Measurements from ENCODE around the gene UBE2J2. TPM values are rescaled to one million over a fixed set of nuclear protein-coding genes. Genes with fewer than 3 reads are reported as not detected.

Gene UBE2J2
- total and polyA plus RNA-seq, 7 experiments from 2014 or later: 62.3 to 92.2 (median 84.1) TPM

DNA sequence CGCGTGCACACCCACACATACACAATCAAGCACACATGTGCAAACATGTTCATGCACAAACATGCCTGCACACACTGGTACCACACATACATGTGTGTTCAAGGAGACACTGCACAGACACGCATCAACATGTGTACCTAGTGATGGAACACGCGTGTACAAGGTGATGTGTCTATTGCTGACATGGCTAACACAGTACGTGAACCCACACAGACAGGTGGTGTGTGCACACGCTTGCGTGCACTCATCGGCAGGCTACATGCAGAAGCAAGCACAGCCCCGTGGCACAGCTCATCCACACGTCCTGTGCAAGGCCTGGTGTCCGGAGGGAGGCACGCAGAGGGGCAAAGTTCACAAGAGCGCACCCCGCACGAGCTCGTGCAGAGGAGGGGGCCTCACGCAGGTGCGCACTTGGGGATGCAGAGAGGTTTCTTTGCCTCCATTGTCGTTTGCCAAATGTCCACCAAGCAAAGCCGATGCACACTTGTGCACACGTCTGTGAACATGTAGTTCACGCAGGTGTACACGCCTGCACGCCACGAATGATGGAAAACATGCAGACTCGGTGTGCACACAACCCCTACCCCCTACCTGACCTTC, 33.1 kb upstream of the UBE2J2 start:
- no peak for DNase-seq
- H3K4me3 Mint-ChIP-seq: peak overlapping the region; percentile 82 to 94 (median 88)
- CTCF ChIA-PET: no interaction called here
- H3K27ac Mint-ChIP-seq: peak overlapping the region; percentile 40 to 92 (median 83)
- Histone ChIP-seq H3K27me3 (ENCODE audit: control insufficient read depth in 2 of 2, insufficient read depth in 2 of 2, low read length in 2 of 2) (no peaks in the 10 kb centered on the region), H3K27ac (ENCODE audit: low read depth, low read length) (peak overlapping the region; percentile 78), H3K4me3 (ENCODE audit: low read length) (peak overlapping the region; percentile 30), H3K36me3 (ENCODE audit: control insufficient read depth in 2 of 3, insufficient read depth in 3 of 3, low read length in 3 of 3) (peaks cover 0 to 18% (median 0%) of the 10 kb centered on the region in 3 experiments), H3K4me1 (ENCODE audit: control insufficient read depth in 2 of 2, insufficient read depth in 2 of 2, low read length in 2 of 2) (peaks cover 31 to 34% of the 10 kb centered on the region in 2 donors), H3K9me3 (ENCODE audit: control insufficient read depth in 2 of 3, low read length in 3 of 3) (no peaks in the 10 kb centered on the region)
- H3K4me1 Mint-ChIP-seq: peaks cover 11 to 24% (median 17%) of the 10 kb centered on the region in 7 donors
- H3K27me3 Mint-ChIP-seq: no peaks in the 10 kb centered on the region
- peaks cover 0 to 6% (median 0%) of the 10 kb centered on the region in 5 donors for H3K36me3 Mint-ChIP-seq
- POLR2A ChIA-PET: interaction anchor here (0.7 to 1.5 kb wide), 3 partner anchors 19 to 149 kb away, joined by 3 to 4 read pairs (median 3); partner anchors contain the start of gene CCNL2
- H3K9me3 Mint-ChIP-seq: peaks cover 0 to 2% (median 0%) of the 10 kb centered on the region in 11 donors
- ATAC-seq: no peak
- intact Hi-C loops (cut with micrococcal nuclease): loop anchor here (5.0 to 10.0 kb wide), 4 partner anchors 54 to 294 kb away; partner anchors contain the start of genes ISG15 (in 2 of the 2) and ATAD3A (in 1 of the 2)

GRCh38 chr1:1306070-1306660, 32.5 kb upstream of the UBE2J2 start:
- DNase-seq (no peak), ATAC-seq (no peak)
- CTCF ChIA-PET: no interaction called here
- H3K4me3 ChIP-seq (ENCODE audit: low read length): peak overlapping the region; percentile 30
- H3K36me3 ChIP-seq (ENCODE audit: control insufficient read depth in 2 of 3, insufficient read depth in 3 of 3, low read length in 3 of 3): peaks cover 0 to 12% (median 0%) of the 10 kb centered on the region in 3 experiments
- Mint-ChIP-seq H3K9me3 (peaks cover 0 to 2% (median 0%) of the 10 kb centered on the region in 11 donors), H3K27me3 (no peaks in the 10 kb centered on the region), H3K4me1 (peaks cover 11 to 24% (median 17%) of the 10 kb centered on the region in 7 donors), H3K27ac (peak overlapping the region; percentile 37 to 92 (median 83)), H3K36me3 (peaks cover 0 to 6% (median 0%) of the 10 kb centered on the region in 5 donors), H3K4me3 (peak overlapping the region; percentile 82 to 94 (median 88))
- intact Hi-C loops (cut with micrococcal nuclease): loop anchor here (5.0 to 10.0 kb wide), 4 partner anchors 54 to 294 kb away; partner anchors contain the start of genes ISG15 (in 2 of the 2) and ATAD3A (in 1 of the 2)
- POLR2A ChIA-PET: interaction anchor here (1.3 to 1.5 kb wide), 3 partner anchors 48 to 93 kb away, joined by 3 to 5 read pairs (median 4); partner anchors contain the start of gene CCNL2
- H3K27ac ChIP-seq (ENCODE audit: low read depth, low read length): peak overlapping the region; percentile 57
- H3K27me3 ChIP-seq (ENCODE audit: control insufficient read depth in 2 of 2, insufficient read depth in 2 of 2, low read length in 2 of 2): no peaks in the 10 kb centered on the region
- H3K9me3 ChIP-seq (ENCODE audit: control insufficient read depth in 2 of 3, low read length in 3 of 3): no peaks in the 10 kb centered on the region
- peaks cover 31 to 34% of the 10 kb centered on the region in 2 donors for H3K4me1 ChIP-seq (ENCODE audit: control insufficient read depth in 2 of 2, insufficient read depth in 2 of 2, low read length in 2 of 2)

- ATAC-seq: peak; percentile 26
- intact Hi-C loops (cut with micrococcal nuclease): loop anchor here (1.0 to 10.0 kb wide), 5 partner anchors 53 to 293 kb away; partner anchors contain the start of genes ISG15 (in 2 of the 2) and ATAD3A (in 1 of the 2)
Observed at GRCh38 chr1:1305300-1306069, 31.8 kb upstream of the UBE2J2 start.

GRCh38 chr1:1304331-1305299, 31.0 kb upstream of the UBE2J2 start:
- Histone ChIP-seq H3K36me3 (ENCODE audit: control insufficient read depth in 2 of 3, insufficient read depth in 3 of 3, low read length in 3 of 3) (no peaks in the 10 kb centered on the region), H3K27me3 (ENCODE audit: control insufficient read depth in 2 of 2, insufficient read depth in 2 of 2, low read length in 2 of 2) (no peaks in the 10 kb centered on the region), H3K4me3 (ENCODE audit: low read length) (peak overlapping the region; percentile 53), H3K27ac (ENCODE audit: low read depth, low read length) (peak overlapping the region; percentile 57), H3K4me1 (ENCODE audit: control insufficient read depth in 2 of 2, insufficient read depth in 2 of 2, low read length in 2 of 2) (peaks cover 28 to 34% of the 10 kb centered on the region in 2 donors), H3K9me3 (ENCODE audit: control insufficient read depth in 2 of 3, low read length in 3 of 3) (no peaks in the 10 kb centered on the region)
- POLR2A ChIA-PET: interaction anchor here (0.6 to 1.3 kb wide), 8 partner anchors 14 to 202 kb away, joined by 3 to 6 read pairs (median 3); partner anchors contain the start of gene AURKAIP1
- Mint-ChIP-seq H3K36me3 (peaks cover 0 to 4% (median 0%) of the 10 kb centered on the region in 5 donors), H3K4me3 (peak overlapping the region; percentile 42 to 91 (median 85)), H3K9me3 (peaks cover 0 to 2% (median 0%) of the 10 kb centered on the region in 11 donors), H3K4me1 (peaks cover 11 to 24% (median 18%) of the 10 kb centered on the region in 7 donors), H3K27me3 (no peaks in the 10 kb centered on the region), H3K27ac (peak overlapping the region in 7 of 9 donors; percentile 38 to 87 (median 68))
- DNase-seq: no peak
- no peak for ATAC-seq
- CTCF ChIA-PET: interaction anchor here (0.5 to 1.0 kb wide), 6 partner anchors 44 to 202 kb away, joined by 3 to 4 read pairs (median 4); no protein-coding TSS in a partner anchor
- intact Hi-C loops (cut with micrococcal nuclease): loop anchor here (1.0 to 10.0 kb wide), 5 partner anchors 52 to 292 kb away; partner anchors contain the start of genes ISG15 (in 2 of the 2) and ATAD3A (in 1 of the 2)

More at GRCh38 chr1:1305300-1306069, 31.8 kb upstream of the UBE2J2 start:
- ChIA-PET POLR2A (interaction anchor here (0.6 to 1.3 kb wide), 7 partner anchors 15 to 203 kb away, joined by 3 to 6 read pairs (median 3); partner anchors contain the start of gene AURKAIP1), CTCF (interaction anchor here (0.5 to 1.0 kb wide), 7 partner anchors 15 to 203 kb away, joined by 3 to 4 read pairs (median 3); no protein-coding TSS in a partner anchor)
- Mint-ChIP-seq H3K27ac (peak overlapping the region; percentile 37 to 88 (median 83)), H3K36me3 (peaks cover 0 to 4% (median 0%) of the 10 kb centered on the region in 5 donors), H3K4me3 (peak overlapping the region; percentile 82 to 94 (median 88)), H3K9me3 (peaks cover 0 to 2% (median 0%) of the 10 kb centered on the region in 11 donors), H3K4me1 (peaks cover 11 to 24% (median 17%) of the 10 kb centered on the region in 7 donors), H3K27me3 (no peaks in the 10 kb centered on the region)
- no peaks in the 10 kb centered on the region for H3K27me3 ChIP-seq (ENCODE audit: control insufficient read depth in 2 of 2, insufficient read depth in 2 of 2, low read length in 2 of 2)
- H3K4me3 ChIP-seq (ENCODE audit: low read length): peak overlapping the region; percentile 53
- H3K4me1 ChIP-seq (ENCODE audit: control insufficient read depth in 2 of 2, insufficient read depth in 2 of 2, low read length in 2 of 2): peaks cover 31 to 34% of the 10 kb centered on the region in 2 donors
- DNase-seq: peak; percentile 41 to 63 (median 60)
- H3K36me3 ChIP-seq (ENCODE audit: control insufficient read depth in 2 of 3, insufficient read depth in 3 of 3, low read length in 3 of 3): peaks cover 0 to 5% (median 0%) of the 10 kb centered on the region in 3 experiments
- H3K9me3 ChIP-seq (ENCODE audit: control insufficient read depth in 2 of 3, low read length in 3 of 3): no peaks in the 10 kb centered on the region
- peak overlapping the region; percentile 57 for H3K27ac ChIP-seq (ENCODE audit: low read depth, low read length)

GRCh38 chr1:1303736-1304135, 30.1 kb upstream of the UBE2J2 start:
- peaks cover 23 to 29% of the 10 kb centered on the region in 2 donors for H3K4me1 ChIP-seq (ENCODE audit: control insufficient read depth in 2 of 2, insufficient read depth in 2 of 2, low read length in 2 of 2)
- Mint-ChIP-seq H3K27ac (no peak overlapping the region), H3K9me3 (peaks cover 0 to 2% (median 0%) of the 10 kb centered on the region in 11 donors), H3K4me3 (peak overlapping the region in 1 of 10 donors; percentile 56), H3K36me3 (peaks cover 0 to 4% (median 0%) of the 10 kb centered on the region in 5 donors), H3K4me1 (peaks cover 11 to 24% (median 18%) of the 10 kb centered on the region in 7 donors), H3K27me3 (no peaks in the 10 kb centered on the region)
- no peak overlapping the region for H3K27ac ChIP-seq (ENCODE audit: low read depth, low read length)
- no peak for DNase-seq
- POLR2A ChIA-PET: interaction anchor here (0.9 to 1.3 kb wide), 2 partner anchors 12 to 50 kb away, joined by 3 read pairs; no protein-coding TSS in a partner anchor
- CTCF ChIA-PET: interaction anchor here (0.6 kb wide), 1 partner anchor 150 kb away, joined by 6 read pairs; no protein-coding TSS in a partner anchor
- no peaks in the 10 kb centered on the region for H3K27me3 ChIP-seq (ENCODE audit: control insufficient read depth in 2 of 2, insufficient read depth in 2 of 2, low read length in 2 of 2)
- intact Hi-C loops (cut with micrococcal nuclease): loop anchor here in 1 of 2 donors (10.0 kb wide), 1 partner anchor 289 kb away; the partner anchor contains the start of gene ISG15
- no peaks in the 10 kb centered on the region for H3K36me3 ChIP-seq (ENCODE audit: control insufficient read depth in 2 of 3, insufficient read depth in 3 of 3, low read length in 3 of 3)
- no peaks in the 10 kb centered on the region for H3K9me3 ChIP-seq (ENCODE audit: control insufficient read depth in 2 of 3, low read length in 3 of 3)
- ATAC-seq: no peak
- no peak overlapping the region for H3K4me3 ChIP-seq (ENCODE audit: low read length)

All from naive thymus-derived CD4-positive, alpha-beta T cell (primary cell).